ENCODE measurements around the gene DCUN1D1. TPM values are rescaled to one million over a fixed set of nuclear protein-coding genes. Genes with fewer than 3 reads are reported as not detected.

Gene DCUN1D1
- total and polyA plus RNA-seq, 2 of the 8 experiments (the other 6 are each of a cell fraction or from before 2014, with no cell fraction given) = 6.8 to 70.3 TPM

DNA sequence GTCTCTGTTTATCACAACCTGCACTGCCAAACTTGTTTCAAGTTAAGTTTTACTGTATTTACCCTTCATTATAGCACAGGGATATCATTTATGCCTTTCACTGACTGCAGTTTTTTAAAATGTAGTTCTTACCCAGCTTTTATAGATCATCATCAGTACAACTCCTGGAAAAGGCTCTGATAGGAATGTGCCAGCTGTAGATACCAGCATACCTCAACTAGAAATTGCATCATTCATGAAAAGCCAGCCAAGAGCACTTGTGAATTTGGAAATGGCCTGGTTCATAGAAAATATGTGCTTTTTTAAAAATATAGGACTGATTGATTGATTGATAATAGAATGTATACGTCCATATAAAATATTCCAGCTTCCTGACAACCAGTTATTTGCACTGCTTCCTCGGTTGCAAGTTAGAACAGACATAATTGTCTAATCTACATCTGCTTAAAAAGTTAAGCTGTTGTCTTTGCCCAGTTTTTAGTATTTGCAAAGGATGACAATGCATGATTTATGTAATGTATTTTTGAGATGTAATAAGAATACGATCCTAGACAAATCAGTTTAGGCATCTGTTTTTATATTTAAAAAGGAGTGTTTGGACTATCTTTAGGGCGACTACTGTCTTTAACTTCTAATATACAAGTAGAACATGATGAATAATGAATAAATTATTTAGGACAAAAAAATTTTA lies 58.5 kb downstream of the DCUN1D1 start:
- no peak overlapping the region for H2AFZ ChIP-seq (ENCODE audit: low read length)
- H2AK5ac ChIP-seq (ENCODE audit: low read depth, low read length) = no peak overlapping the region
- 94% methylated on average over 4 of the region's 4 CpGs; no CpG with 5 or more reads in 1 of the 2 experiments for WGBS, 2 experiments (ENCODE audit: extremely low coverage in 1 of 2, insufficient coverage in 1 of 2, insufficient read length in 1 of 2, insufficient replicate concordance in 2 of 2, low coverage in 1 of 2, low lambda C conversion rate in 2 of 2, missing lambda C conversion rate in 1 of 2)
- no peaks in the 10 kb centered on the region for H3K9me3 ChIP-seq (ENCODE audit: insufficient read depth in 2 of 2, low read depth in 1 of 2, low read length in 1 of 2)
- no peak overlapping the region for H3K4me3 ChIP-seq (ENCODE audit: extremely low read depth in 1 of 4, insufficient read depth in 2 of 4, low read depth in 3 of 4, low read length in 4 of 4)
- no peak overlapping the region for H2BK5ac ChIP-seq (ENCODE audit: low read depth, low read length)
- FAIRE-seq (no peak), DNase-seq (ENCODE audit: low read depth in 1 of 2, low spot score in 2 of 2) (no peak)
- H4K5ac ChIP-seq (ENCODE audit: insufficient read length, low read depth, low read length) = no peak overlapping the region
- no peak overlapping the region for H3K9ac ChIP-seq (replicated peaks in 1 of 4; ENCODE audit: extremely low read depth in 1 of 4, low read depth in 3 of 4, low read length in 3 of 4)
- no peaks in the 10 kb centered on the region for H3K27me3 ChIP-seq (replicated peaks in 1 of 4; ENCODE audit: control insufficient read depth in 3 of 4, extremely low read depth in 1 of 4, insufficient read depth in 3 of 4, low read length in 3 of 4)
- TF ChIP-seq, protein P1, sequence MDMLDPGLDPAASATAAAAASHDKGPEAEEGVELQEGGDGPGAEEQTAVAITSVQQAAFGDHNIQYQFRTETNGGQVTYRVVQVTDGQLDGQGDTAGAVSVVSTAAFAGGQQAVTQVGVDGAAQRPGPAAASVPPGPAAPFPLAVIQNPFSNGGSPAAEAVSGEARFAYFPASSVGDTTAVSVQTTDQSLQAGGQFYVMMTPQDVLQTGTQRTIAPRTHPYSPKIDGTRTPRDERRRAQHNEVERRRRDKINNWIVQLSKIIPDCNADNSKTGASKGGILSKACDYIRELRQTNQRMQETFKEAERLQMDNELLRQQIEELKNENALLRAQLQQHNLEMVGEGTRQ (IDR thresholded peaks at IDR 0.05; ENCODE audit: low read length) = no peak
- no peak for TF ChIP-seq RAD21 (IDR thresholded peaks at IDR 0.05 in 1 of 2, conservative IDR thresholded peaks at IDR 0.05 in 1 of 2; ENCODE audit: low read depth in 2 of 2, low read length in 2 of 2)
- TF ChIP-seq CEBPB (IDR thresholded peaks at IDR 0.05; ENCODE audit: low read depth, low read length) = peak; percentile 40; the same call in 1 of the 2 replicates
- TF ChIP-seq BCL11A (IDR thresholded peaks at IDR 0.05; ENCODE audit: low read depth in 2 of 2, low read length in 2 of 2) = no peak
- no peak for TF ChIP-seq FOSL1 (IDR thresholded peaks at IDR 0.05; ENCODE audit: insufficient read depth, low read depth, low read length)
- H3K27ac ChIP-seq (ENCODE audit: low read depth, low read length) = no peak overlapping the region
- H3K14ac ChIP-seq (ENCODE audit: insufficient read length) = no peak overlapping the region
- no peak overlapping the region for H3K18ac ChIP-seq (ENCODE audit: extremely low read depth, low read length)
- no peak overlapping the region for H4K91ac ChIP-seq (replicated peaks; ENCODE audit: insufficient read length, low read length)
- POLR2A ChIA-PET (ENCODE audit: partially characterized antibody) = no interaction called here
- H3K4me2 ChIP-seq (ENCODE audit: insufficient read depth in 1 of 2, low read depth in 2 of 2, low read length in 2 of 2) = no peak overlapping the region
- no peak overlapping the region for H3K56ac ChIP-seq (replicated peaks; ENCODE audit: insufficient read length, low read depth, low read length)
- no peak overlapping the region for H4K8ac ChIP-seq (ENCODE audit: extremely low read depth, insufficient read depth, low read length)
- peaks cover 0 to 6% (median 3%) of the 10 kb centered on the region in 4 experiments; a peak in 5 of 7 replicates for H3K4me1 ChIP-seq (replicated peaks in 1 of 4; ENCODE audit: control insufficient read depth in 3 of 4, insufficient read depth in 4 of 4, low read length in 3 of 4)
- H2BK120ac ChIP-seq (replicated peaks; ENCODE audit: low read depth, low read length) = no peak overlapping the region
- H3K23ac ChIP-seq (ENCODE audit: insufficient read length) = no peak overlapping the region
- no peaks in the 10 kb centered on the region for H3K79me2 ChIP-seq (ENCODE audit: control insufficient read depth in 1 of 2, insufficient read depth in 2 of 2, low read length in 2 of 2)
- H3K79me1 ChIP-seq (ENCODE audit: low read depth, low read length) = no peaks in the 10 kb centered on the region
- H3K4ac ChIP-seq (replicated peaks; ENCODE audit: insufficient read length, low read depth, low read length) = no peak overlapping the region
- CTCF ChIA-PET (ENCODE audit: partially characterized antibody) = interaction anchor here (1.1 to 1.6 kb wide), 2 partner anchors 12 to 25 kb away, joined by 3 to 4 read pairs; no protein-coding TSS in a partner anchor
- no peak overlapping the region for H2BK12ac ChIP-seq (ENCODE audit: low read depth, low read length)
- H3K23me2 ChIP-seq (ENCODE audit: low read depth, low read length) = peaks cover 3% of the 10 kb centered on the region; the same call in 1 of the 2 replicates
- no peaks in the 10 kb centered on the region for H4K20me1 ChIP-seq (replicated peaks in 1 of 2; ENCODE audit: control insufficient read depth in 1 of 2, insufficient read depth in 2 of 2, low read length in 2 of 2)
- H2BK20ac ChIP-seq (ENCODE audit: low read length) = no peak overlapping the region
- no peaks in the 10 kb centered on the region for H3K36me3 ChIP-seq (ENCODE audit: control insufficient read depth in 2 of 4, insufficient read depth in 4 of 4, low read length in 3 of 4)
- no peak overlapping the region for H2BK15ac ChIP-seq (ENCODE audit: low read length)
